K562 (cell line): ENCODE measurements around the gene DRC3. TPM values are rescaled to one million over a fixed set of nuclear protein-coding genes. Genes with fewer than 3 reads are reported as not detected.

Source experiments
- ATAC-seq: fragments of 200-7000 bp; cut with Tn5 transposase; 3 replicates; pipeline ENCODE4 v1.9.1; 2020; ENCODE audit warnings: moderate library complexity
- BruUV-seq: library from RNA; stranded (reverse); fragments of 400-500 nt; replicated peaks from 2 replicates; lab custom pipeline; 2021; lab: Mats Ljungman, UMichigan
- CTCF ChIA-PET: fragments of 300-600 bp; formaldehyde crosslinking; extraction: SDS; loops from one replicate; lab custom pipeline; 2021; ENCODE audit warnings: low intra/inter-chr PET ratio; lab: Yijun Ruan, JAX
- POLR2A ChIA-PET: fragments of 300-600, 350-650 bp; sonication (Branson Sonifier 250); formaldehyde crosslinking; extraction: SDS; loops from one replicate; lab custom pipeline; 2021; ENCODE audit warnings: antibody characterized with exemption, inconsistent platforms; lab: Yijun Ruan, JAX
- DNase-seq, 4 experiments: peaks; one replicate each; pipeline versions ENCODE4 v3.0.0 to v3.0.0-alpha.2; 2011 to 2018; ENCODE audit warnings: low spot score in 3 of 4, mixed read lengths in 3 of 4; ENCODE audit errors: extremely low read depth in 1 of 4
- FAIRE-seq: peaks from 2 replicates; lab custom pipeline; 2011; peaks lifted over from hg19 to GRCh38; lab: Jason Lieb, UNC
- H2AFZ ChIP-seq: 2 replicates; pipeline ENCODE4 v1.6.0; 2011; ENCODE audit warnings: low read depth, low read length, control low read depth, inconsistent platforms
- H3K27ac ChIP-seq: fragments of 200-600 bp; 3 replicates; pipeline ENCODE4 v1.8.0; 2011; ENCODE audit warnings: low read depth, mild to moderate bottlenecking, control low read depth, inconsistent platforms, low read length, moderate library complexity, mixed read lengths; ENCODE audit errors: extremely low read depth
- H3K27me3 ChIP-seq, 2 experiments: fragments of 300-600 bp in 1 of 2; 2 replicates in 1 of 2; 3 replicates in 1 of 2; pipeline versions ENCODE4 v1.6.0 to v1.8.0; 2011; ENCODE audit warnings: inconsistent platforms in 2 of 2, low read length in 2 of 2, mild to moderate bottlenecking in 1 of 2, mixed read lengths in 1 of 2, moderate library complexity in 1 of 2; ENCODE audit not compliant: control insufficient read depth in 2 of 2, insufficient read depth in 2 of 2
- H3K36me3 ChIP-seq: fragments of 300-600 bp; 3 replicates; pipeline ENCODE4 v1.8.0; 2011; ENCODE audit warnings: mild to moderate bottlenecking, low read length, inconsistent platforms; ENCODE audit not compliant: control insufficient read depth, insufficient read depth
- H3K4me1 ChIP-seq, 2 experiments: fragments of 200-600 bp in 1 of 2; replicated peaks in 1 of 2; 2 replicates in 1 of 2; 3 replicates in 1 of 2; pipeline versions ENCODE4 v1.5.1 to v1.8.0; 2011; ENCODE audit warnings: inconsistent platforms in 2 of 2, low read length in 2 of 2, mild to moderate bottlenecking in 1 of 2, mixed read lengths in 1 of 2, moderate library complexity in 1 of 2; ENCODE audit not compliant: control insufficient read depth in 2 of 2, insufficient read depth in 2 of 2
- H3K4me2 ChIP-seq: 2 replicates; pipeline ENCODE4 v1.6.1; 2011; ENCODE audit warnings: low read length, control low read depth, inconsistent platforms, mixed read lengths; ENCODE audit not compliant: insufficient read depth
- H3K4me3 ChIP-seq: fragments of 200-600 bp; sonication (generic), shearing (Covaris generic); 2 replicates; pipeline ENCODE4 v1.5.1; 2016; ENCODE audit warnings: control low read depth, inconsistent platforms
- H3K79me2 ChIP-seq: fragments of 200-600 bp; 3 replicates; pipeline ENCODE4 v1.8.0; 2011; ENCODE audit warnings: low read length, inconsistent platforms; ENCODE audit not compliant: control insufficient read depth, insufficient read depth
- H3K9ac ChIP-seq, 2 experiments: 2 replicates each; pipeline versions ENCODE4 v1.6.0 to v1.6.1; 2011; ENCODE audit warnings: low read depth in 2 of 2, low read length in 2 of 2, control low read depth in 1 of 2, inconsistent platforms in 1 of 2, mild to moderate bottlenecking in 1 of 2, mixed read lengths in 1 of 2; ENCODE audit not compliant: insufficient read depth in 1 of 2
- H3K9me1 ChIP-seq: one replicate; pipeline ENCODE4 v1.6.0; 2011; ENCODE audit warnings: inconsistent platforms, mild to moderate bottlenecking, low read length, moderate library complexity; ENCODE audit not compliant: control insufficient read depth, insufficient read depth
- H3K9me3 ChIP-seq: replicated peaks from 2 replicates; pipeline ENCODE4 v1.5.1; 2011; ENCODE audit warnings: low read depth, low read length, inconsistent platforms; ENCODE audit not compliant: control insufficient read depth, insufficient read depth
- H4K20me1 ChIP-seq: replicated peaks from 2 replicates; pipeline ENCODE4 v1.6.1; 2011; ENCODE audit warnings: low read length, inconsistent platforms, mixed read lengths; ENCODE audit not compliant: control insufficient read depth, insufficient read depth
- CSDE1 ChIP-seq, 2 experiments: fragments of 450-650 bp; IDR thresholded peaks; 2 replicates each; pipeline ENCODE4 v1.6.1; 2016; ENCODE audit warnings: mild to moderate bottlenecking in 1 of 2
- KLF1 ChIP-seq: fragments of 450-650 bp; IDR thresholded peaks from 2 replicates; pipeline ENCODE4 v1.6.1; 2016; ENCODE audit warnings: missing genetic modification characterization, missing compliant biosample characterization
- MYBL2 ChIP-seq, 2 experiments: fragments of 450-650 bp in 1 of 2; sonication (generic) in 1 of 2; formaldehyde crosslinking in 1 of 2; IDR thresholded peaks; 2 replicates each; pipeline versions ENCODE4 v1.6.1 to v1.8.1; 2017 to 2022; ENCODE audit warnings: borderline replicate concordance in 1 of 2, inconsistent platforms in 1 of 2, low read depth in 1 of 2, mild to moderate bottlenecking in 1 of 2, missing genetic modification reagents in 1 of 2, moderate library complexity in 1 of 2
- PHTF2 ChIP-seq: fragments of 250-450 bp; sonication (Bioruptor Pico); IDR thresholded peaks from 2 replicates; pipeline ENCODE4 v1.5.0; 2021; ENCODE audit warnings: mild to moderate bottlenecking
- RBM25 ChIP-seq: fragments of 200-400 bp; formaldehyde crosslinking; IDR thresholded peaks from 2 replicates; pipeline ENCODE4 v1.6.1; 2018; ENCODE audit warnings: low read length, low read depth, moderate library complexity; ENCODE audit not compliant: severe bottlenecking
- SOX6 ChIP-seq: fragments of 450-650 bp; IDR thresholded peaks from 2 replicates; pipeline ENCODE4 v1.6.1; 2014; ENCODE audit warnings: mild to moderate bottlenecking
- SRSF7 ChIP-seq: fragments of 200-400 bp; formaldehyde crosslinking; optimal IDR thresholded peaks from 2 replicates; pipeline ENCODE3; 2017; ENCODE audit warnings: mild to moderate bottlenecking, low read depth, low read length
- ZNF764 ChIP-seq: fragments of 250-450 bp; sonication (Bioruptor Pico); IDR thresholded peaks from 2 replicates; pipeline ENCODE4 v1.4.0; 2020; ENCODE audit warnings: low read depth, mild to moderate bottlenecking, moderate library complexity
- WGBS: fragments of 100-300 bp; shearing (Covaris generic); methylation state at CpG from one replicate; pipeline ENCODE4 v1.1.6; 2016; ENCODE audit warnings: low coverage, mixed read lengths; ENCODE audit not compliant: insufficient coverage; ENCODE audit errors: missing lambda C conversion rate; 5-methylcytosine and 5-hydroxymethylcytosine counted together
- in situ Hi-C: fragments of 300-500 bp; cut with MboI; formaldehyde crosslinking; loops from 4 replicates; pipeline ENCODE4 v1.15.0; 2018; ENCODE audit warnings: inconsistent platforms, mixed read lengths
- intact Hi-C: fragments of 100-400 bp; cut with micrococcal nuclease; formaldehyde crosslinking; loops from 2 replicates; pipeline ENCODE4 v1.14.2; 2022
- polyA plus RNA-seq, 8 experiments: library from polyadenylated mRNA; depleted of rRNA in 4 of 8; stranded (reverse) in 5 of 8; unstranded in 3 of 8; fragments of >200 nt; fragmentation: Nextera tagmentation in 2 of 8; fragmentation: Illumina TruSeq in 1 of 8; extraction: Ambion mirVana in 2 of 8; extraction: Trizol in 1 of 8; gene quantifications; 2 replicates each; pipeline versions ENCODE4 v1.2.1 to v1.2.3, GENCODE V29; 2011 to 2014; ENCODE audit warnings: inconsistent platforms in 1 of 8, missing spikeins in 1 of 8
- total RNA-seq, 7 experiments: library from RNA; depleted of rRNA in 6 of 7; stranded (reverse); fragments of >200 nt in 6 of 7; fragmentation: Illumina TruSeq in 2 of 7; extraction: Trizol in 2 of 7; gene quantifications; 2 replicates each; pipeline versions ENCODE4 v1.2.1 to v1.2.3, GENCODE V29; 2011 to 2021; ENCODE audit warnings: low replicate concordance in 1 of 7
- TF ChIP-seq, protein P1 (sequence below): fragments of 250-450 bp; sonication (Bioruptor Pico); IDR thresholded peaks from 2 replicates; pipeline ENCODE4 v1.4.0; 2020; ENCODE audit warnings: mild to moderate bottlenecking, moderate library complexity

DRC3 gene
- total and polyA plus RNA-seq, 9 of the 15 experiments (the other 6 are each of a cell fraction or from before 2014, with no cell fraction given), result 0.10 to 0.84 (median 0.30) TPM; not detected in 3

GRCh38 chr17:17950347-17950746 is 22.3 kb upstream of the DRC3 start:
- Histone ChIP-seq H3K4me3 (no peak overlapping the region), H3K4me2 (no peak overlapping the region), H3K4me1 (no peaks in the 10 kb centered on the region; a peak in 1 of 5 replicates), H3K27me3 (no peaks in the 10 kb centered on the region), H3K27ac (no peak overlapping the region), H3K9ac (no peak overlapping the region), H3K9me1 (no peaks in the 10 kb centered on the region), H3K9me3 (no peaks in the 10 kb centered on the region), H4K20me1 (no peaks in the 10 kb centered on the region), H3K36me3 (no peaks in the 10 kb centered on the region), H3K79me2 (no peaks in the 10 kb centered on the region), H2AFZ (no peak overlapping the region)
- FAIRE-seq, result no peak
- POLR2A ChIA-PET, result no interaction called here
- TF ChIP-seq RBM25 (no peak), KLF1 (tag) (no peak), SRSF7 (no peak), MYBL2 (IDR thresholded peaks at IDR 0.05; ENCODE audit: low read depth) (no peak), MYBL2 (CRISPR knock-in tag; IDR thresholded peaks at IDR 0.05; ENCODE audit: borderline replicate concordance) (no peak), ZNF764 (CRISPR knock-in tag) (no peak), PHTF2 (CRISPR knock-in tag) (no peak), SOX6 (no peak), CSDE1 (IDR thresholded peaks at IDR 0.05) (no peak)
- TF ChIP-seq, protein P1, sequence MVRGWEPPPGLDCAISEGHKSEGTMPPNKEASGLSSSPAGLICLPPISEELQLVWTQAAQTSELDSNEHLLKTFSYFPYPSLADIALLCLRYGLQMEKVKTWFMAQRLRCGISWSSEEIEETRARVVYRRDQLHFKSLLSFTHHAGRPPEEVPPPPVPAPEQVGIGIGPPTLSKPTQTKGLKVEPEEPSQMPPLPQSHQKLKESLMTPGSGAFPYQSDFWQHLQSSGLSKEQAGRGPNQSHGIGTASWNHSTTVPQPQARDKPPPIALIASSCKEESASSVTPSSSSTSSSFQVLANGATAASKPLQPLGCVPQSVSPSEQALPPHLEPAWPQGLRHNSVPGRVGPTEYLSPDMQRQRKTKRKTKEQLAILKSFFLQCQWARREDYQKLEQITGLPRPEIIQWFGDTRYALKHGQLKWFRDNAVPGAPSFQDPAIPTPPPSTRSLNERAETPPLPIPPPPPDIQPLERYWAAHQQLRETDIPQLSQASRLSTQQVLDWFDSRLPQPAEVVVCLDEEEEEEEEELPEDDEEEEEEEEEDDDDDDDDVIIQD (CRISPR knock-in tag), result no peak
- DNase-seq, result no peak
- intact Hi-C loops, result no loop called here
- in situ Hi-C loops, result no loop called here
- ATAC-seq, result no peak
- 90% methylated on average over 5 of the region's 7 CpGs for WGBS
- CTCF ChIA-PET, result no interaction called here
- BruUV-seq, result no TSS peak
